ENCODE data around the gene CSNK1A1.
"Not testable (repeated sequence)": the region's sequence is repeated elsewhere in the genome, so short reads cannot be mapped to it uniquely, and the experiment has no call there.

CSNK1A1 gene

DNA sequence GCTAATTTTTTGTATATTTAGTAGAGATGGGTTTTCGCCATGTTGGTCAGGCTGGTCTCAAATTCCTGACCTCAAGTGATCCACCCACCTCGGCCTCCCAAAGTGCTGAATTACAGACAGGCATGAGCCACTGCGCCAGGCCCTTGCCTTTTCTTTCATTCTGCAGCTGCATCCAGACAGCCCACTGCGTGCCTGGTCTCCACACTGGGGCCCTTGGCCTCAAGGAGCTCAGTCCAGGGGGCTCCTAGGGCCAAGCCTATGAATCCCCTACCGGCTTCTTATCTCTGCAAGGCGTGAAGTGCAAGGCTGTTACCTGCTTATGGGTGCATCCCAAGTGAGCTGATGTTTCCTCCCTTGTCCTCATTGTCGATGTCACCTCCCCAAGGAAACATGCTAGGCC, 78.8 kb downstream of the CSNK1A1 start:
- no peak for DNase-seq (ENCODE audit: low read depth, low spot score)
- no peak overlapping the region for H3K4me3 ChIP-seq (ENCODE audit: low read length)

DNA sequence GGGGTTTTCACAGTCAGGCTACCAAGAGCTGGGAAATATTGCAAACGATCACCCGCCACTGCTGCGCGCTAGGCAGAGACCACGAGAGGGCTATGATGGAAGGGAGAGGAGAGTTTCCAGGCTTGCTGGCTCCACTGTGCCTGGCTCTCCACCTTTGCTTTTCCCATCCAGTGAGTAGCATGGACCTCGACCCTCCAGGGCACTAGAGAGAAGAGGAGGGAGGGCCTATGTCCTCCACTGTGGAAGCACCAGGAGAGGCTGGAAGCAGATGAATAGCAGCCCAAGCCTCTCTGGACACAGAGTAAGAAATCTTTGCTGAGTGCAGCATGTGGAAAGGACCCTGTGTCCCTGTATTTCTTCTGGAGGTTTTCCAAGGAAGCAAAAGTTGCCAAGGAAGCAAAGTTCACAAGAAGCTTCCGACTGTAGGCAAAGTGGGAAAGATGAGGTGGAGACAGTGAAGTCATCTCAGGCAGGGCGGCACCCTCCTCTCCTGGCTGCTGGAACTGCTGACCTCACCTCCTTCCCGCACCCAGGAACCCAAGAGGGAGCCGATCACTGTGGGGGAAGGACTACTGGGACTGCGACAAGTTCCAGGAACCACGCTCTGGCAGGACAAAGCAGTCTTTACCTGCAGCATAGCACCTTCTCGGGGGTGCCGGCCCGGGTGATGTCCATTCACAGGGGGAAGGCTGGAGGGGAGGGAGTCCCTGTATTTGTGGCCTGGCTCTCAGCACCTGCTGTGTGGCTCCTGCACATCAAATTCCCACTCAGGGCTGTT, 79.6 kb downstream of the CSNK1A1 start:
- no peak for DNase-seq (ENCODE audit: low read depth, low spot score)
- H3K4me3 ChIP-seq (ENCODE audit: low read length), result no peak overlapping the region

DNA sequence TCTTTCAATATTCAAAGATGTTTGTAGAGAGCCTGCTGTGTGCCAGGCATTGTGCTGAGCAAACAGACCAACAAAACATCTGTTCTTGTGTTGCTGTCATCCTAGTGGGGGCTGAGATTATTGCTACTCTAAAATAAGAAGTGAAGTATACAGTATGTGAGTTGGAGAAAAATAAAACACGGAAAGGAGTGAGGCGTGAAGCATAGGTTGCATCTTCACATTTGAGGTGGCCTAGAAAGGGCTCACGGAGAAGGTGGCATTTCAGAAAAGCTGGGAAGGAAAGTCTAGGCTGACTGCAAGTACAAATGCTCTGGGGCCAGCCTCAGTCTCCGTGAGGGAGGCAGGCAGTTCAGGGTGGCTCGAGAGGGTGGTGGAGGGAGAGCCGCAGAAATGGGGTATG, 80.3 kb downstream of the CSNK1A1 start:
- DNase-seq (ENCODE audit: low read depth, low spot score), result no peak
- H3K4me3 ChIP-seq (ENCODE audit: low read length), result no peak overlapping the region

DNA sequence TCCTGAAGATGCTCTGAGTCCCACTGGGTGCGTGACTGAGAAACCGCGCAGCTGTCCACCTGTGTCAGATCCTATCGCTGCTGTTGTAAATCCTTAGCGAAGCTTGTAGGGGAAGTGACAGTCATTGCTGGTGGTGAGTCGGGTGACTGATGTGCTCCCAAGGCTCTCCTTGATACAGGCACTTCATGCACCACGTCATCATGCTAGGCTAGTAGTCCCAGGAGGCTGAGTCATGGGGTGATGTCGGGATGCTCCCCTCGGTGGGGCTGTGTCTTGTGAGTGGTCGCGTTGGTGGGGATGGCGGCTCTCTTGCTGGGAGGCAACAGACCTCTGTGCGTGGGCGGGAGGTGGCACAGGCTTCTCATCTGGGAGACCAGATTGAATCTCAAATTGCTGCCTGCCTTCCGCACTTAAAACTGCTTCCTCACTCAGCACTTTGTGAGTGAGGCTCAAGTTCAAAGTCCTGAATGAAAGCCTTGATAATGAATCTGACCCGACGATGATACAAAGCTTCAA, 84.7 kb downstream of the CSNK1A1 start:
- H3K4me3 ChIP-seq (ENCODE audit: low read length), result no peak overlapping the region
- no peak for DNase-seq (ENCODE audit: low read depth, low spot score)

DNA sequence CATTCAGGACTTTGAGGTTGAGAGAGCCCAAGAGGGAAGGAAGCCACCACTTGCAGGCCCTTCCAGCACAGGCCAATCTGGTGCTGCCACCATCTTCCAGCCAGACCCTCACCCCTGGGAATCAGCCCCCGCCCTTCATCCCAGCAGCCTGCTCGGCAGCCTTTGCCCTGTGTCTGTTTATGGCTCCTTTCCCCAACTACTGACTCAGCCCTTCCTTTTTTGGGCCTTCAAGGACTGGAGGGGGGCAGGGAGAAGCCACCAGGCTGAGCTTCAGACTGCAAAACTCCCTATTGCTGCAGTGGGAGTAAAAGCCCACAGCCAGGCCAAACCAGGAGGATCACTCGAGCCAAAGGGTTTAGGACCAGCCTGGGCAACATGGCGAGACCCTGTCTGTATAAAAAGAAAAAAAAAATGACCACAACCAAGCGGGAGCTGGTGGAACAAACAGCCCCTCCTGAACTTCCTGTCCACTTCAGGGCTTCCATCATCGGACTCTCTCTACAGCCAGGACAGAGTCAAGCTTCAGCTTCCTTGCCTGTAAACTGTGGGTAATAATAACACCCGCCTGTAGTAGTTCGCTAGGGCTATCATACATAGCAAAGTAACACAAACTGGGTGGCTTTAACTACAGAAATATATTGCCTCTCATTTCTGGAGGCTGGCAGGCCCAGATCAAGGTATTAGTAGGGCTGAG, 86.3 kb downstream of the CSNK1A1 start:
- no peak for DNase-seq (ENCODE audit: low read depth, low spot score)
- H3K4me3 ChIP-seq (ENCODE audit: low read length), result no peak overlapping the region

DNA sequence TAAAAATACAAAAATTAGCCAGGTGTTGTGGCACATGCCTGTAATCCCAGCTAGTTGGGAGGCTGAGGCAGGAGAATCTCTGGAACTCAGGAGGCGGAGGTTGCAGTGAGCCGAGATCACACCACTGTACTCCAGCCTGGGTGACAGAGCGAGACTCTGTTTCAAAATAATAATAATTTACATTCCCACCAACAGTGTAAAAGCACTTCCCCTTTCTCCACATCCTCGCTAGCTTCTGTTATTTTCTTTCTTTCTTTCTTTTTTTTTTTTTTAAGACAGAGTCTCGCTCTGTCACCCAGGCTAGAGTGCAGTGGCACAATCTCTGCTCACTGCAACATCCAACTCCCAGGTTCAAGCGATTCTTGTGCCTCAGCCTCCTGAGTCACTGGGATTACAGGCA, 89.3 kb downstream of the CSNK1A1 start:
- H3K4me3 ChIP-seq (ENCODE audit: low read length); DNase-seq (ENCODE audit: low read depth, low spot score): not testable (repeated sequence)

DNA sequence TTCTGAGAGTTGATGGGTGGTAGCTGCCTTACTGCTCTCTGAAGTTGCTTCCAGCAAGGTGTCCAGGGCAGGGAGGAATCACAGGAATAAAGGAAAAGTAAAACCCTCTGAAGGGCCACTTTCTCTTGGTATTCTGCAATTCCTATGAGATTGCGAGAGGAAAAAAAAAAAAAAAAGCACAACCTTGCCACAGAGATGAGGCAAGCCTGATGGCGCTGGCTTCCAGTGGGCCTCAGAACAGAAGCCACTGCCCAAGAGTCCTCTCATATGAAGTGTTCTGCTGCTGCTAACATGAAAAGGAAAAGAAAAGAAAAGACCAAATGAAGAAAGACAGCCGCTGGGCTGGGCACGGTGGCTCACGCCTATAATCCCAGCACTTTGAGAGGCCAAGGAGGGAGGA, 91.3 kb downstream of the CSNK1A1 start:
- DNase-seq (ENCODE audit: low read depth, low spot score), result no peak
- no peak overlapping the region for H3K4me3 ChIP-seq (ENCODE audit: low read length)

DNA sequence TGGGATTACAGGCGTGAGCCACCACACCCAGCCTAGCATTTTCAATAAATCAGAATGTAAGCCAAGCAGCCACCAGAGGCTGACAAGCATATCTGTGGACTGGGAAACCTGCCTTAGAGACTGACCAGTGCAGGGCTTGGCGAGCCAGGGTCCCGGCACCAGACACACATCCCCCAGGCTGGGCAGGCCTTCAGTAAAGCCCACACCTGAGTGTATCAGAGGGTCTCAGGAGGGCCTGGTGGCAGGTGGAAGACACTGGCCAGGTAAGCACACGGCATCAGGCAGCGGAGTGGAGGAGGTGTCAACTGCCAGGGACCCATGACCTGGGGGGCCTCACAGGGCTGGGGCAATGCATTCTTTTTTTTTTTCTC, 93.9 kb downstream of the CSNK1A1 start:
- H3K4me3 ChIP-seq (ENCODE audit: low read length), result no peak overlapping the region
- no peak for DNase-seq (ENCODE audit: low read depth, low spot score)

DNA sequence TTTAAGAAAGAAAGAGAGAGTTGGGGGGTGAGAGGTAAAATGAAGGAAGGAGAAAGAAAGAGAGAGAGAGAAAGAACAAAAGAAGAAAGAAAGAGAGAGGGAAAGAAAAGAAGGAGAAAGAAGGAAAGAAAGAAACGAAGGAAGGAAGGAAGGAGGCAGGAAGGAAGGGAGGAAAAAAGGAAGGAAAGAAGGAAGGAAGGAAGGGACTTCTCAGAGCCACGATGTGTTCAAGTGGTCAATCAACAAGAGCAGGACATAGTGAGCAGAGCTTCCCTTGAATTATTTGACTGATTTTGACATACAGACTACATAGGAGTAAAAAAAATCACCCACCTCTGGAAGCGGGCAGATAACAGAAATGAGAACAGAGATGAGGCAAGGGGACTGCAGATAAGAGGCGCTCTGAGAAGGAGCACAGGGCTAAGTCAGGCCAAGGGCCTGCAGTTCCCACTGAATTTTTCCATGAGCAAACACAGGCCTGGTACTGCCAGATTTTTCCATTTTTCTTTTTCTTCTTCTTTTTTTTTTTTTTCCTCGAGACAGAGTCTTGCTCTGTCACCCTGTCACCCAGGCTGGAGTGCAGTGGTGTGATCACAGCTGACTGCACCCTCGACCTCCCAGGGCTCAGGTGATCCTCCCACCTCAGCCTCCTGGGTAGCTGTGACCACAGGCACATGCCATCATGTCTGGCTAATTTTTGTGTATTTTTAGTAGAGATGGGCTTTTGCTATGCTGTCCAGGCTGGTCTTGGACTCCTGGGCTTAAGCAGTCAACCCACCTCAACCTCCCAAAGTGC, 94.4 kb downstream of the CSNK1A1 start:
- no peak overlapping the region for H3K4me3 ChIP-seq (ENCODE audit: low read length)
- DNase-seq (ENCODE audit: low read depth, low spot score), result no peak

DNA sequence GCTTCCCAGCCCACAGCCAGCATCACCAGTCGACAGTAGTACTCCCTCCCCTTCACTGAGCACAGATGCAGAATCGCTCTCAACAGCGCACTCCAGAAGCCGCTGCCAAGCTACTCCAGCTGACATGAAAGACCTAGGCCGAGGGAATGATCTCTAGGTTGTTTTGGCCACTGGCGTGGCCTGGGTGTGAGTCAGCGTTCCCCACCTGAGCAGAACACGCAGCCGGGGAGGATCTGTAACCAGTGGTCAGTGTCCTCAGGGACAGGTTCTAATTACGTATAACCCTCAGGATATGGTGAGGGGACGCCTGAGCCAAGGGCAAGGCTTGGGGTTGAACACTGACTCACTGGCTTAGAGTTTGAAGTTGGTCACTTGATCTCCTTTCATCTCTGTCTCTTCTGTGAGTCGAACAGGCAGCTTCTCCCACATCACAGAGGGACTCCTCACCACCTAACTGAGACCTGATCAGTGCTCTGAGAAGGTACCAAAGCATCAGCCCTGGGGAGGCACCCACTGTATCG, 95.3 kb downstream of the CSNK1A1 start:
- DNase-seq (ENCODE audit: low read depth, low spot score), result no peak
- no peak overlapping the region for H3K4me3 ChIP-seq (ENCODE audit: low read length)

DNA sequence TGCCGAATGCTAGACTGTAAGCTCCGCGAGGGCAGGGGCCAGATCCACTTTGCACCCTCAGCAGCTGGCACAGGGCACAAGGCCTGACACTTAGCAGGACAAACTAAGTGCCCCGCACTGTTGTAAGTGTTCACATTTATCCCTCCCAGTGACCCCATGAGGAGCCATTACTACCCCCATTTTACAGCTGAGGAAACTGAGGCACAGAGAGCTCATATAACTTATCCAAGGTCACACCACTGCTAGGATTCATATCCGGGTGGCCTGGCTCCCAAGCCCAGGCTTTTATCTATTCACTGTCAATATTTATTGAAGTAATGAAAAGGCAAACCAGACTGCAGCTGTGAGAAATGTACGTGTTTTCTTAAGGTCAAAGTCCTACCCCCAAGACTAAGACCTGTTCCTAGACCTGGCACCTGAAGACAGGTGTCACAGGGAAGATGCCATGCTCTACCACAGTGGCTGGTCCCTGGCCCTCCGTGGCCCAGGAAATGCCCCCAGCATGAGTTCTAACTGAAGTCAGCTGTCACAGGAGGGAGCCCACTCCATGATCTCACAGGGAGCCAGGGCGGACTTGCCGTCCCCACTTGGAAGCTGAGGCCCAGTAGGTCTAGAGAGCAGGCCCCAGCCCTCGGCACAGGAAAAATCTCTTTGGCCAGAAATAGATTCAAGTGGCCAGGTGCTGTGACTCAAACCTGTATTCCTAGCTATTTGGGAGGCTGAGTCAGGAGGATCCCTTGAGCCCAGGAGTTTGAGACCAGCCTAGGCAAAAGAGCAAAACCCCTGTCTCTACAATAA, 97.4 kb downstream of the CSNK1A1 start:
- no peak for DNase-seq (ENCODE audit: low read depth, low spot score)

DNA sequence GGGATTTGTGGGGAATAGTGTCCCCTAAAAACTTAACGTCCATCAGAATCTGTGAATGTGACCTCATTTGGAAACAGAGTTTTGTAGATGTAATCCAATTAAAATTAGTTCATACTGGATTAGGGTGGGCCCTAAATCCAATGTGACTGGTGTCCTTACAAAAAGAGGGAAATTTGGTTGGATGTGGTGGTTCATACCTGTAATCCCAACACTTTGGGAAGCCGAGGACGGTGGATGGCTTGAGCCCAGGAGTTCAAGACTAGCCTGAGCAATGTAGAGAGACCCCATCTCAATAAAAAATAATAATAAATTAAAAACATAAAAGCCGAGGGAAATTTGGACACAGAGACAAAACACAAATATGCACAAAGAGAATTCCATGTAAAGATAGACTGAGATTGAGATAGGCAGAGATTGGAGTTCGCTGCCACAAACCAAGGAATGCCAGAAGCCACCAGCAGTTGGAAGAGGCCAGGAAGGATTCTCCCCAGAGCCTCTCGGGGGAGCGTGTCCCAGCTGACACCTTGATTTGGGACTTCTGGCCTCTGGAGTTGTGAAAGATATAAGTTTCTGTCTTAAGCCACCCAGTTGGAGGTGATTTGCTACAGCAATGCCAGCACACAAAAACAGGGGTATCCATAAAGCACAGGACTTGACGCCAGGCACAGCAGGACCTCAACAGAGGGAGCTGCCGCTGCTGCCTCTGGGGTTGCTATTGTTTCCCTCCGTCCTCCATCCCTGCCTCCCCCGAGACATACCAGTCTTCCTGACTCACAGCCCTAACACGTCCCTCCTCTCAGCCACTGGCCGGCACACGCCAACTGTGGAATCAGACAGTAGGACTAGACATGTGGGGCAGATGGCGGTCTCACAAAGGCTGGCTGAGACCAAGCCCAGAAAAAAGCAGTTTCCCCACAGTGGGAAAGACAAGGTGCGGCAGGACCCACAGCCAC, 98.3 kb downstream of the CSNK1A1 start:
- no peak for DNase-seq (ENCODE audit: low read depth, low spot score)
- H3K4me3 ChIP-seq (ENCODE audit: low read length), result no peak overlapping the region

More for the DNA sequence above, 97.4 kb downstream of the CSNK1A1 start:
- H3K4me3 ChIP-seq (ENCODE audit: low read length), result no peak overlapping the region

DNA sequence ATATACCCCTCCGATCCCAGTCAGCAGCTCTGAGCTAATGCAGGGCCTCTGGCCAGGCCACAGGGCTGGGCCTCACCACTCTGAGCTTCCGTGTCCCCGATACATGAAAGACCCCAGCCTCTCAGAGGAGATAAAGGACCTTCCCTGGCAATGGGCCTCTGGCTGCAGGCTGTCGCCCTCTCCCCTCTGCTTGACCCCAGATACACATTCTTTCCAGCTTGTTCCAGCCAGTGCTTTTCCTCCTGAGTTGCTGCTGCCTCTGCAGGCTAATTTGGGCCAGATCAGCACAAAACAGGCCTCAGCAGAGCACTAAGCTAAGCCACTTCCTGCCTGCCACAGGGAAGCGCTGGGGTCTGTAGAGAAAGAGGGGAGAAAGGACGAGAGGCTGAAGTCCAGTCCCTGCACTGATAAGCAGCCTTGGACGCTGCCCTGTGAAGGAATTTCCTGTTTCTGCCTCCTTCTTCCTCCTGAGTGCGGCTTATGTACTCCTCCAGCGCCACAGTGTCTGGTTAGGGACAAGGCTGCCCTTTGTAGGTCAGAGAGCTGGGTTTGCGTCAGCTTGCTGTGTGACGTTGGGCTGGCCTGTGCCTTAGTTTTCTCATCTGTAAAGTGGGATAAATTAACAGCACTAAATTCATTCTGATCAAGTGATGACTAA, 99.1 kb downstream of the CSNK1A1 start:
- H3K4me3 ChIP-seq (ENCODE audit: low read length), result no peak overlapping the region
- DNase-seq (ENCODE audit: low read depth, low spot score), result no peak

DNA sequence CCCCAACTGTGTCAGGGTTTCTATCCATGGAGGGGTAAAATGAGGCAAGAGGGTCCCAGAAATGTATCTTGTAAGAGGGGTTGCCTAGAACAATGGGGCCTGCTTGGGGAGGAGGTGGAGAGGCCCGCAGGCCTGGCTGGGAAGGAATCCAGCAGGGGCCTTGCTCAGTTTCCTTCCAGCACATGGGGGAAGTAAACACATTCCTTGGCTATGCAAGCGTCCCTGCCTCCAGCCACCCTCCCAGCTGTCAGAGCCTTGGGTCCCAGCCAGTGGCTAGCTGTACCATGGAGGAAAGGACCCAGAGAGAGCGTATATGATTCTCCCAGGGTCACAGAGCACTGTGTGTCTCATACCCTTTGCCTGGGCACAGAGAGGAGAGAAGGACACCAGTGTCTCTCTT, 101.0 kb downstream of the CSNK1A1 start:
- DNase-seq (ENCODE audit: low read depth, low spot score), result no peak
- no peak overlapping the region for H3K4me3 ChIP-seq (ENCODE audit: low read length)

DNA sequence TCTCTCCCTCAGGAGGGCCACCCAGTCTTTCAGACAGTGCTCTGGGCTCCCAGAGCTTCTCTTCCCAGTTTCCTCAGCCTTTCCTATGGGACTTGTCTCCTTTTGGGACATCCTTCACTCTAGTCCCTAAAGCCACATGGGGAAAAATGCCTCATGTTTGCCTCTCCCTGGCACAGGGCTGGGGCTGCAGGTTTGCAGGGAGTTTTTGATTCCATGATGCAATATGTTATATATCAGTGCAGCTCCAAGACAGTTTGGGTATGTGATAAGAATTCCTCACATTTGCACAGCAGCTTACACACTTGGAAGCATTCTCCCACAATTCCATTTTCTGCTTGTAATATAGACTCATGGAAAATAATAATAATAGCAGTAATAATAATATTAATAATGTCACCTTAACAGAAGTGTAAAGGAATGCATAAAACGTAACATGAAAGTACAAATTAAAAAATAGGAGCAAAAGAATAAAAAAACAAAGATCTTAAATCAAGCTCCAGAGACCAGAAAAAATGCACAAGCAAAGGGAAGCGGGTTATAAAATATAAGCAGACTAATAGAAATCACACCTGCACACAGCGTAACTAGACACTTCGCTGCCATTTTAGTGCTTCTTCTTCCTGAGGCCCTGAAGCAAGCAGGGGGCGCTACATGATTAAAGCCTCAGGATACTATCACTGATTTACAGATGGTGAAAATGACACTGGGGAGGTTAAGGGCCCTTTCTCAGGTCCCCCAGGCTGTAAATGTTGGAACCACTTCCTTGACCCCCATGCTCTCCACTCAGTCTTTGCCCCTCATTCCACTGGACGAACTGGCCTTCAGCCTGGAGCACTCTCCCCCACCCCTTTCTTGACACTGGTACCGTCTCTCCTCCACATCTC, 102.2 kb downstream of the CSNK1A1 start:
- DNase-seq (ENCODE audit: low read depth, low spot score), result no peak
- no peak overlapping the region for H3K4me3 ChIP-seq (ENCODE audit: low read length)

DNA sequence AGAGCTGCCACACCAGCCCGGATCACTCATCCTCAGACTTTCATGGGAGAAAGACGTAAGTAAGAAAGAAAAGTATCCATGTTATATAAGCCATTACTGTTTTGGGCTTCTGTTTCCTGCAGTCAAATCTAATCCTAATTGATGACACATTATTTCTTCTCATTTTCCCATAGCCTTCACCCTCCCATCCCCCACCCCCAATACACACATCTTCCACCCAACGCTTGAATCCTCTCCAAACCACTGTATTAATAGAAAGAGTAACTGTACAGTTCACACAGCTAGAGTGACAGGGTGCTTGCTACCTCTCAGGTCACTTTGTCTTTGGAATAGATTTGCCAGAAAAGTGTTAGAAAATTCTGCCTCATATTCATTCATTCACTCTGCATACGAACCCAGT, 102.8 kb downstream of the CSNK1A1 start:
- no peak for DNase-seq (ENCODE audit: low read depth, low spot score)

More for the DNA sequence above, 102.8 kb downstream of the CSNK1A1 start:
- H3K4me3 ChIP-seq (ENCODE audit: low read length), result no peak overlapping the region
